Measurements from ENCODE around the gene ENOSF1. TPM values are rescaled to one million over a fixed set of nuclear protein-coding genes. Genes with fewer than 3 reads are reported as not detected.
A peak's percentile ranks its signal among the peaks of the same experiment; 100 is the strongest.

The ENOSF1 gene
- total and polyA plus RNA-seq, 2 of the 13 experiments (the other 11 are each of a cell fraction or from before 2014, with no cell fraction given): 37.6 to 40.1 TPM

DNA sequence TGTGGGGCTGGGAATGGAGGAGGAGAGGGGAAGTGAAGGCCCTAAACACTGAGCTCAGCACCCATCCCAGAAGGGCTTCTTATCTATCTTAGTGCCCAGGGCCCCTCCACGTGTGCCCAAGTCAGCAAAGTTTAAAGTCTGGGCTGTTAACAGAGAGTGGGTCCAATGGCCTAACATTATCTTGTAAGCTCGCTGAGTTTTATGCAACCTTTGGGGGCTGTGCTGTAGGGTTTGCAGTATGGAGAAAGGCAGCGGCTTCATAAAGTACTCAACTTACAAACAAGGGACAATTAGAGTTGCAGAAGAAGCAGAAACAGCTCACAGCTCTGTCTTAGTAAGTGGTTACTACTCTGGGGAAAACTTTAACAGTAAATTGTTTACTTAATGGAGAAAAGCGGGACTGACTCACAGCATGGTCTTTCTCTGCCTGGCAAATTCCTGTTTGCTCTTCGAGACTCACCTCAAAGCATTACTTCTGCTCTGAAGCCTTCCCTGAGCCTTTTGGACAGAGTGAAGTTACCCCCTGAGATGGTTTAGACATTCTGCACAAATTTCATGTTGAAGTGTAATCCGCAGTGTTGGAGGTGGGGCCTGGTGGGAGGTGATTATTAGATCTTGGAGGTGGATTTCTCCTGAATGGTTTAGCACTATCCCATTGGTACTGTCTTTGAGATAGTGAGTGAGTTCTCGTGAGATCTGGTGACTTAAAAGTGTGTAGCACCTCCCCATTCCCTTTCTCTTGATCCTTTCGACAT is 9.0 kb downstream of the ENOSF1 start:
- Histone ChIP-seq H3K9me3 (ENCODE audit: low read length) (no peaks in the 10 kb centered on the region), H3K79me2 (ENCODE audit: insufficient read depth, low read length) (peaks cover 9% of the 10 kb centered on the region), H3K36me3 (replicated peaks in 1 of 2; ENCODE audit: control insufficient read depth in 1 of 2, insufficient read depth in 2 of 2, low read length in 2 of 2) (peaks cover 1 to 21% of the 10 kb centered on the region in 2 experiments; a peak in 4 of 5 replicates), H3K27ac (ENCODE audit: extremely low read length, insufficient read depth, low read length) (peak overlapping the region; percentile 82), H4K20me1 (ENCODE audit: insufficient read depth, low read length) (no peaks in the 10 kb centered on the region), H3K4me2 (ENCODE audit: low read depth, low read length) (peak overlapping the region; percentile 84), H3K27me3 (ENCODE audit: control insufficient read depth in 1 of 2, insufficient read depth in 2 of 2, low read length in 2 of 2) (no peaks in the 10 kb centered on the region), H3K4me1 (ENCODE audit: insufficient read depth, low read length) (peaks cover 33% of the 10 kb centered on the region), H2AFZ (ENCODE audit: low read length) (no peak overlapping the region), H3K9ac (ENCODE audit: insufficient read depth, low read depth, low read length) (peak overlapping the region; percentile 47; the same call in 1 of the 2 replicates), H3K4me3 (replicated peaks in 1 of 3; ENCODE audit: insufficient read depth in 1 of 3, low read depth in 2 of 3, low read length in 3 of 3) (peak overlapping the region in 2 of 3 experiments; percentile 9 to 26; a peak in 2 of 6 replicates)
- in situ Hi-C loops (cut with HindIII; ENCODE audit: extremely low pct_ligation_motif_present, low pct_unique_long_range_greater_than_20kb): no loop called here
- BruUV-seq (replicated peaks): TSS peak; percentile 67
- intact Hi-C loops (cut with micrococcal nuclease; ENCODE audit: unreplicated experiment): loop anchor here (10.0 kb wide), 1 partner anchor 79 kb away; no protein-coding TSS in a partner anchor
- 14% methylated on average over 8 of the region's 8 CpGs for WGBS (ENCODE audit: low lambda C conversion rate)
- ChIA-PET CTCF (ENCODE audit: low intra/inter-chr PET ratio, low total read pairs) (no interaction called here), POLR2A (interaction anchor here (0.5 to 2.9 kb wide), 6 partner anchors 7 to 545 kb away, joined by 4 to 33 read pairs (median 7); partner anchors contain the start of genes ENOSF1, TYMS and USP14)
- peak; percentile 73 for DNase-seq (ENCODE audit: low spot score)
- peak; percentile 52 for FAIRE-seq
- ATAC-seq: peak; percentile 87
- TF ChIP-seq ZNF101 (CRISPR knock-in tag; IDR thresholded peaks at IDR 0.05; ENCODE audit: borderline replicate concordance, low read depth) (no peak), ZNF713 (CRISPR knock-in tag; IDR thresholded peaks at IDR 0.05) (no peak), PHF20 (CRISPR knock-in tag; IDR thresholded peaks at IDR 0.05) (no peak), SRY (CRISPR knock-in tag; IDR thresholded peaks at IDR 0.05) (no peak), NR3C1 (CRISPR knock-in tag; IDR thresholded peaks at IDR 0.05) (no peak), ZNF367 (CRISPR knock-in tag; IDR thresholded peaks at IDR 0.05; ENCODE audit: borderline replicate concordance) (no peak), ZNF333 (CRISPR knock-in tag; IDR thresholded peaks at IDR 0.05; ENCODE audit: borderline replicate concordance) (no peak), HNF4A (CRISPR knock-in tag; IDR thresholded peaks at IDR 0.05) (peak; percentile 71), ZNF121 (CRISPR knock-in tag; IDR thresholded peaks at IDR 0.05) (no peak), ZFX (CRISPR knock-in tag; IDR thresholded peaks at IDR 0.05; ENCODE audit: low read depth) (peak; percentile 26; the same call in 1 of the 2 replicates), ZNF501 (CRISPR knock-in tag; IDR thresholded peaks at IDR 0.05) (no peak), TOE1 (CRISPR knock-in tag; IDR thresholded peaks at IDR 0.05) (no peak), ESRRA (CRISPR knock-in tag; IDR thresholded peaks at IDR 0.05; ENCODE audit: low read depth) (no peak), GATAD2A (CRISPR knock-in tag; IDR thresholded peaks at IDR 0.05) (peak; percentile 48), POLR2AphosphoS2 (IDR thresholded peaks at IDR 0.05; ENCODE audit: low read depth, low read length) (no peak)
- TF ChIP-seq, protein P1, sequence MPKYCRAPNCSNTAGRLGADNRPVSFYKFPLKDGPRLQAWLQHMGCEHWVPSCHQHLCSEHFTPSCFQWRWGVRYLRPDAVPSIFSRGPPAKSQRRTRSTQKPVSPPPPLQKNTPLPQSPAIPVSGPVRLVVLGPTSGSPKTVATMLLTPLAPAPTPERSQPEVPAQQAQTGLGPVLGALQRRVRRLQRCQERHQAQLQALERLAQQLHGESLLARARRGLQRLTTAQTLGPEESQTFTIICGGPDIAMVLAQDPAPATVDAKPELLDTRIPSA (CRISPR knock-in tag; IDR thresholded peaks at IDR 0.05; ENCODE audit: borderline replicate concordance): no peak
- TF ChIP-seq, protein P2, sequence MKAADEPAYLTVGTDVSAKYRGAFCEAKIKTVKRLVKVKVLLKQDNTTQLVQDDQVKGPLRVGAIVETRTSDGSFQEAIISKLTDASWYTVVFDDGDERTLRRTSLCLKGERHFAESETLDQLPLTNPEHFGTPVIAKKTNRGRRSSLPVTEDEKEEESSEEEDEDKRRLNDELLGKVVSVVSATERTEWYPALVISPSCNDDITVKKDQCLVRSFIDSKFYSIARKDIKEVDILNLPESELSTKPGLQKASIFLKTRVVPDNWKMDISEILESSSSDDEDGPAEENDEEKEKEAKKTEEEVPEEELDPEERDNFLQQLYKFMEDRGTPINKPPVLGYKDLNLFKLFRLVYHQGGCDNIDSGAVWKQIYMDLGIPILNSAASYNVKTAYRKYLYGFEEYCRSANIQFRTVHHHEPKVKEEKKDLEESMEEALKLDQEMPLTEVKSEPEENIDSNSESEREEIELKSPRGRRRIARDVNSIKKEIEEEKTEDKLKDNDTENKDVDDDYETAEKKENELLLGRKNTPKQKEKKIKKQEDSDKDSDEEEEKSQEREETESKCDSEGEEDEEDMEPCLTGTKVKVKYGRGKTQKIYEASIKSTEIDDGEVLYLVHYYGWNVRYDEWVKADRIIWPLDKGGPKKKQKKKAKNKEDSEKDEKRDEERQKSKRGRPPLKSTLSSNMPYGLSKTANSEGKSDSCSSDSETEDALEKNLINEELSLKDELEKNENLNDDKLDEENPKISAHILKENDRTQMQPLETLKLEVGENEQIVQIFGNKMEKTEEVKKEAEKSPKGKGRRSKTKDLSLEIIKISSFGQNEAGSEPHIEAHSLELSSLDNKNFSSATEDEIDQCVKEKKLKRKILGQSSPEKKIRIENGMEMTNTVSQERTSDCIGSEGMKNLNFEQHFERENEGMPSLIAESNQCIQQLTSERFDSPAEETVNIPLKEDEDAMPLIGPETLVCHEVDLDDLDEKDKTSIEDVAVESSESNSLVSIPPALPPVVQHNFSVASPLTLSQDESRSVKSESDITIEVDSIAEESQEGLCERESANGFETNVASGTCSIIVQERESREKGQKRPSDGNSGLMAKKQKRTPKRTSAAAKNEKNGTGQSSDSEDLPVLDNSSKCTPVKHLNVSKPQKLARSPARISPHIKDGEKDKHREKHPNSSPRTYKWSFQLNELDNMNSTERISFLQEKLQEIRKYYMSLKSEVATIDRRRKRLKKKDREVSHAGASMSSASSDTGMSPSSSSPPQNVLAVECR (CRISPR knock-in tag; IDR thresholded peaks at IDR 0.05; ENCODE audit: borderline replicate concordance): peak; percentile 26; the same call in 1 of the 2 replicates
- TF ChIP-seq, protein P3, sequence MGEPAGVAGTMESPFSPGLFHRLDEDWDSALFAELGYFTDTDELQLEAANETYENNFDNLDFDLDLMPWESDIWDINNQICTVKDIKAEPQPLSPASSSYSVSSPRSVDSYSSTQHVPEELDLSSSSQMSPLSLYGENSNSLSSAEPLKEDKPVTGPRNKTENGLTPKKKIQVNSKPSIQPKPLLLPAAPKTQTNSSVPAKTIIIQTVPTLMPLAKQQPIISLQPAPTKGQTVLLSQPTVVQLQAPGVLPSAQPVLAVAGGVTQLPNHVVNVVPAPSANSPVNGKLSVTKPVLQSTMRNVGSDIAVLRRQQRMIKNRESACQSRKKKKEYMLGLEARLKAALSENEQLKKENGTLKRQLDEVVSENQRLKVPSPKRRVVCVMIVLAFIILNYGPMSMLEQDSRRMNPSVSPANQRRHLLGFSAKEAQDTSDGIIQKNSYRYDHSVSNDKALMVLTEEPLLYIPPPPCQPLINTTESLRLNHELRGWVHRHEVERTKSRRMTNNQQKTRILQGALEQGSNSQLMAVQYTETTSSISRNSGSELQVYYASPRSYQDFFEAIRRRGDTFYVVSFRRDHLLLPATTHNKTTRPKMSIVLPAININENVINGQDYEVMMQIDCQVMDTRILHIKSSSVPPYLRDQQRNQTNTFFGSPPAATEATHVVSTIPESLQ (CRISPR knock-in tag; conservative IDR thresholded peaks at IDR 0.05): no peak

Data from HepG2 (cell line).